Spleen (tissue), 7 donors: Measurements from ENCODE around the gene PTP4A2.

Experiments used
- POLR2A ChIP-seq, 3 donors: fragments of 450-650 bp; IDR thresholded peaks; one replicate each; pipeline ENCODE4 v1.5.1; 2017; ENCODE audit warnings: antibody characterized with exemption in 3 of 3, mild to moderate bottlenecking in 1 of 3
- POLR2AphosphoS5 ChIP-seq, 3 donors: sonication (generic); formaldehyde crosslinking; IDR thresholded peaks; one replicate each; pipeline ENCODE4 v1.5.1; 2017; ENCODE audit warnings: antibody characterized with exemption in 3 of 3
- TF ChIP-seq, protein P1 (sequence below), 11 experiments: fragments of 200-600 bp in 7 of 11; fragments of 450-650 bp in 4 of 11; sonication (generic) in 4 of 11; IDR thresholded peaks in 8 of 11; conservative IDR thresholded peaks in 3 of 11; 1 replicate in 7 of 11; 2 replicates in 4 of 11; pipeline versions ENCODE4 v1.4.0 to v1.8.0; 2016 to 2021; ENCODE audit warnings: antibody characterized with exemption in 11 of 11, inconsistent platforms in 4 of 11, mild to moderate bottlenecking in 1 of 11
- donor health status: DM: no; HTN: no; CAD: no; lungs with moderate emphysema.
- donor health status: DM: no; HTN: no; CAD: no.
- donor health status: DM: no; HTN: no; CAD: no.

DNA sequence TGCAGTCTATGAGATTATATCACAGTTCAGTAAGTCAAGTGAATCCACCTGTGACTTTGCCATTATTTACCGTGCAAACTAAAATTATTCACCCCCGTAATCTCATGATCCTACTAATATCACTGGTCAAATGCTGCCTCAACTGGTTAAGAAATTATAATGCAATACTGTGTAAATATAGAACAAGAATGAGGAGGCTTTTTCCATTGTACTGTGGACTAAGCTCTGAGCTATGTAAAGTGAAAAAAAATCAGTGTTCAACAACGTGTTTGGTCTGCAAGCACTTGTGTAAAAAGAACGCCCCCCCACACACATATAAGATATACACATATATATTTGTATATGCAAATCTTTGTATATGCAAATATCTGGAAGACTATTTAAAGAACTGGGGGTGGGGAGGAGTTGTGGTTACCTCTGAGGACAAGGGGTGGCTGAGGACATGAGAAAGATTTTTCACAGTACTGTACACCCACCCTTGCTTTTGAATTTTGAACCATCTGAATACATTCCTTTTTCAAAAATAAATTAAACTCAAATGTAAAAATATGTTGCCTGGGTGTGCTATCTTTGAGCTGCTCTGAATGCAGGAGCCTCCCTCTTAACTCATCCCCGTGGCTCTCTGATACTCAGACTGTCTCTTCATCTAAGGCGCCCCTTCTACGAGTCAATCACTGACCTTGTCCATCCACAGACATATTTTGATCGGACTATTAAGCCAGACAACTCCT lies 57.0 kb downstream of the PTP4A2 start:
- TF ChIP-seq, protein P1, sequence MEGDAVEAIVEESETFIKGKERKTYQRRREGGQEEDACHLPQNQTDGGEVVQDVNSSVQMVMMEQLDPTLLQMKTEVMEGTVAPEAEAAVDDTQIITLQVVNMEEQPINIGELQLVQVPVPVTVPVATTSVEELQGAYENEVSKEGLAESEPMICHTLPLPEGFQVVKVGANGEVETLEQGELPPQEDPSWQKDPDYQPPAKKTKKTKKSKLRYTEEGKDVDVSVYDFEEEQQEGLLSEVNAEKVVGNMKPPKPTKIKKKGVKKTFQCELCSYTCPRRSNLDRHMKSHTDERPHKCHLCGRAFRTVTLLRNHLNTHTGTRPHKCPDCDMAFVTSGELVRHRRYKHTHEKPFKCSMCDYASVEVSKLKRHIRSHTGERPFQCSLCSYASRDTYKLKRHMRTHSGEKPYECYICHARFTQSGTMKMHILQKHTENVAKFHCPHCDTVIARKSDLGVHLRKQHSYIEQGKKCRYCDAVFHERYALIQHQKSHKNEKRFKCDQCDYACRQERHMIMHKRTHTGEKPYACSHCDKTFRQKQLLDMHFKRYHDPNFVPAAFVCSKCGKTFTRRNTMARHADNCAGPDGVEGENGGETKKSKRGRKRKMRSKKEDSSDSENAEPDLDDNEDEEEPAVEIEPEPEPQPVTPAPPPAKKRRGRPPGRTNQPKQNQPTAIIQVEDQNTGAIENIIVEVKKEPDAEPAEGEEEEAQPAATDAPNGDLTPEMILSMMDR (IDR thresholded peaks at IDR 0.05 in 8 of 11, conservative IDR thresholded peaks at IDR 0.05 in 3 of 11) = no peak
- TF ChIP-seq POLR2AphosphoS5 (IDR thresholded peaks at IDR 0.05) (no peak), POLR2A (IDR thresholded peaks at IDR 0.05) (no peak)
